Measurements from ENCODE around the gene SMIM36.

Gene SMIM36

DNA sequence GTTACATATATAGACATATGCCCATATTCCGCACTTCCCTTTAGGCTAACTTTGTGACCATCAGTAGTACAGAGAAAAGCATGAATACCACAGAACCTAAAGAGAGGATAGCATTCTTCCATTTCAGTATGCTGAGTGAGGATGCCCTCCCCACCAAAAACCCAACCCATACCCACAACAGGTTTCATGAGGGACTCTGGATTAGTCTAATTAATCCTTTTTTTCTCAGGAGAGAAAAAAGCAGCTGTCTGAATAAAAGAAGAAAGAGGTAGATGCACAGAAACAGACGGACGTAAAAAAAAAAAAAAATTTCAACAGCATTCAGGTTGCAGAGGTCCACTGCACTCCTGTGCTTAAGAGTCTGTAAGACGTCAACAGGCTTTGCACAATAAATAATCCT is 96.3 kb downstream of the SMIM36 start:
- no peak for DNase-seq (ENCODE audit: low read depth)
- TF ChIP-seq, protein P1, sequence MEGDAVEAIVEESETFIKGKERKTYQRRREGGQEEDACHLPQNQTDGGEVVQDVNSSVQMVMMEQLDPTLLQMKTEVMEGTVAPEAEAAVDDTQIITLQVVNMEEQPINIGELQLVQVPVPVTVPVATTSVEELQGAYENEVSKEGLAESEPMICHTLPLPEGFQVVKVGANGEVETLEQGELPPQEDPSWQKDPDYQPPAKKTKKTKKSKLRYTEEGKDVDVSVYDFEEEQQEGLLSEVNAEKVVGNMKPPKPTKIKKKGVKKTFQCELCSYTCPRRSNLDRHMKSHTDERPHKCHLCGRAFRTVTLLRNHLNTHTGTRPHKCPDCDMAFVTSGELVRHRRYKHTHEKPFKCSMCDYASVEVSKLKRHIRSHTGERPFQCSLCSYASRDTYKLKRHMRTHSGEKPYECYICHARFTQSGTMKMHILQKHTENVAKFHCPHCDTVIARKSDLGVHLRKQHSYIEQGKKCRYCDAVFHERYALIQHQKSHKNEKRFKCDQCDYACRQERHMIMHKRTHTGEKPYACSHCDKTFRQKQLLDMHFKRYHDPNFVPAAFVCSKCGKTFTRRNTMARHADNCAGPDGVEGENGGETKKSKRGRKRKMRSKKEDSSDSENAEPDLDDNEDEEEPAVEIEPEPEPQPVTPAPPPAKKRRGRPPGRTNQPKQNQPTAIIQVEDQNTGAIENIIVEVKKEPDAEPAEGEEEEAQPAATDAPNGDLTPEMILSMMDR (IDR thresholded peaks at IDR 0.05; ENCODE audit: control insufficient read depth, extremely low read depth, insufficient read depth) = no peak
- no peak overlapping the region for H3K4me3 ChIP-seq (ENCODE audit: low read depth, low read length)

DNA sequence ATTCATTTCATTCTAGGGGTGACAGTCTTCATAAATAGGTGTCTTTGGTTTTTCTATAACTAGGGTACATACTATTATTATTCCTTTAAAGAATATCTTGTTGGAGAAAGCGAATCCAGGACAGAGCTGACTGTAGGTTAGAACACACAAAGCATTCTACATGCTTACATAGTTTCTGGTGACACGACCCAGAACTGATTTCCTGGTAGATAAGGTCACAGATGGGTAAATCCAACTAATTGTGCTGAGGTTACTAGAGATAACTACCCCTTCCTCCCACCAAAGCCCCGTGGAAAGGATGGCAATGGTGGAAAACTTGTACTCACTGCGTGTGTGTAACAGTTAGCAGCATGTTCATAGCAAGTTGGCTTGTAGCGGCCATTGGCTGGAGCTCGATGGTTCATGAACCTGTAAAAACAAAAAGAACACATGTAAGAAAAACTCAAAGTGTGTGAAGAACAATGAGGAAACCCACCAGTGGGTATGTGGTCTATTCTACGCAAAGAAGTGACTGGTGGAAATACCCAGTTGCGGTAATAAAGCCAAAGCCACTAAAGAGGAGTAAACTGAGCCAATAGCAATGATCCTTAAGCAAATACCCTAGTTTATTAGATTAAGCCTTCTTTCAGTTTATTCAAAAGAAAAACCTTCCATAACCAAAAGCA is 97.3 kb downstream of the SMIM36 start:
- no peak overlapping the region for H3K4me3 ChIP-seq (ENCODE audit: low read depth, low read length)
- DNase-seq (ENCODE audit: low read depth) = no peak
- TF ChIP-seq, protein P1 (IDR thresholded peaks at IDR 0.05; ENCODE audit: control insufficient read depth, extremely low read depth, insufficient read depth) = no peak

DNA sequence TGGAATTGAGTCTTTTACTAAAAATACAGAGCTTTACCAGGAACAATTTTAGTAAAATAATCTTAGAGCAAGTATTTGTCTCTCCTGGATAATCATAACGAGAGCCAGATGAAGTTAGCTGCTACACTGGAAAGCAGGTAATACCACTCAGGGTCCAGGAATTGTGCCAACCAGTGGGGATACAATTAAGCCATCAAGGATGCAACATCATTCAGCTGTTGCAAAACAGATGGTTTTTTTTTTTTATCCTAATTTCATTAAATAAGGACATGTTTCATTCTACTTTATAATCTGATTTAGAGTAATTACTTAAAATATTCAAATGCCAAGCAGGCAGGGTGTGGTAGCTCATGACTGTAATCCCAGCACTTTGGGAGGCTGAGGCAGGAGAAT is 99.8 kb downstream of the SMIM36 start:
- no peak overlapping the region for H3K4me3 ChIP-seq (ENCODE audit: low read depth, low read length)
- no peak for DNase-seq (ENCODE audit: low read depth)
- TF ChIP-seq, protein P1 (IDR thresholded peaks at IDR 0.05; ENCODE audit: control insufficient read depth, extremely low read depth, insufficient read depth) = no peak

DNA sequence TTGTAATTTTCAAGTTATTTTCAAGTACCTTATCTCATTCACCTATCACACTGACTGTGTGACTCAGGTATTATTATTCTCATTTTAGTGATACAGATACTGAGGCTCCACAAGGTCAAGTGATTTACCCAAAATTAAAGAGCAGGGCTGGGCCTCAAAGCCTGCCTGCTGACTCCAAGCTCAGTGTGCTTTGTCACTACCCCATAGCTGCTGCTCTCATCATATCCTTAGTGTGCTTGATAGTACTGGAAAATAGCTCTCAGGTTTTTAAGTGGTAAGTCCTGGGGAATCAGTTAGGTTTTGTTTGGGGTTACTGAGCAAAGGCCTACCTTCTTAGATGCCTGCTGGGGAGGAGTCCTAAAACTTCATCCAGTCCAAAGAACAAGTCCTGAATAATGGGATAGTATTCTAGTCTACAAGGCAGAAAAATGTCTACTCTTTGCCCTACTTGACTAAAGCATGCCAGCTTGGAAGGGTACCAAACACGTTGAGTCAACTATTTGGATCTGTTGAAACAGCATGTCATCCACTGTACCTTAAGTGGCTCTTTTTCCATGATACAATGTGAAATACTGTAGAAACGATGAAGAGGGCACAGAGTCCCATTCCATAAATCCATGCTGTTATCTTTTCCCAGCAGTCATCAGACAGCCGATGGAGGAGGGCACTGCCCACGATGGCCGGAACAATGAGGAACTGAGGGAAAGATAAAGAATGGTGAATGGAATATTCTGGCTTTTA is 100.4 kb downstream of the SMIM36 start:
- TF ChIP-seq, protein P1 (IDR thresholded peaks at IDR 0.05; ENCODE audit: control insufficient read depth, extremely low read depth, insufficient read depth) = no peak

DNA sequence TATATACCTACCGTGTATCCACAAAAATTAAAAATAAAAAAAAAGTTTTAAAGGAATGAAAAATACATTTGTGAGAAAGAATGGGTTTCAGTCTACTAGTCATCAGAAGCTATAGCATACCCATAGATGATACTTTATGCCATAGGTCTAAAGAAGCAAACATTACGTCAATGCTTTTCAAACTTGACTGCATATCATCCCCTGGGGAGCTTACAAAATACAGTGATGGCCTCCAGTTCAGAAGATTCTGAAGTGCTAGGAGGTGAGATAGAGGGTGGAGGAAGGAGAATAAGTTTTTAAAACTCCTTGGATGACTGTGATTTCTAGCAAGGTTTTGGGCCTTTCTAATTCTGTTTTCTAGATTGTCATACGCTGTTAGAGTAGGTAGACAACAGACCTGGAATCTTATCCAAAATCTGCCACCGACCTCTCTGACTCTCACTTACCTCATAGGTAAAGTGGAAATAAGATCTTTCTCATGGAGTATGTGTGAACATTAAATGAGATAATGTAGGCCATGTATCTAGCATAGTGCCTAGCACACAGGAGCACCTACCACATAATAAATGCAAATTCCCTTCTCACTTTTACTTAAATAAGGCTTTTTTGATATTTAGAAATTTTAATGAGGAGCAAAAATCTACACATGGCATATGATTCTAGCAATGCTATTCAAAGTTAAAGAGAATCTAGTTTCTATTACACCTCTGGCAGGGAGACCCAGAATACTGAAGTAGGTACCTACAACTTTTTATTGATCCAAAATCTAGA is 102.0 kb downstream of the SMIM36 start:
- H3K4me3 ChIP-seq (ENCODE audit: low read depth, low read length) = no peak overlapping the region
- TF ChIP-seq, protein P1 (IDR thresholded peaks at IDR 0.05; ENCODE audit: control insufficient read depth, extremely low read depth, insufficient read depth) = no peak
- DNase-seq (ENCODE audit: low read depth) = no peak

More for the DNA sequence above, 100.4 kb downstream of the SMIM36 start:
- DNase-seq (ENCODE audit: low read depth) = no peak
- no peak overlapping the region for H3K4me3 ChIP-seq (ENCODE audit: low read depth, low read length)

DNA sequence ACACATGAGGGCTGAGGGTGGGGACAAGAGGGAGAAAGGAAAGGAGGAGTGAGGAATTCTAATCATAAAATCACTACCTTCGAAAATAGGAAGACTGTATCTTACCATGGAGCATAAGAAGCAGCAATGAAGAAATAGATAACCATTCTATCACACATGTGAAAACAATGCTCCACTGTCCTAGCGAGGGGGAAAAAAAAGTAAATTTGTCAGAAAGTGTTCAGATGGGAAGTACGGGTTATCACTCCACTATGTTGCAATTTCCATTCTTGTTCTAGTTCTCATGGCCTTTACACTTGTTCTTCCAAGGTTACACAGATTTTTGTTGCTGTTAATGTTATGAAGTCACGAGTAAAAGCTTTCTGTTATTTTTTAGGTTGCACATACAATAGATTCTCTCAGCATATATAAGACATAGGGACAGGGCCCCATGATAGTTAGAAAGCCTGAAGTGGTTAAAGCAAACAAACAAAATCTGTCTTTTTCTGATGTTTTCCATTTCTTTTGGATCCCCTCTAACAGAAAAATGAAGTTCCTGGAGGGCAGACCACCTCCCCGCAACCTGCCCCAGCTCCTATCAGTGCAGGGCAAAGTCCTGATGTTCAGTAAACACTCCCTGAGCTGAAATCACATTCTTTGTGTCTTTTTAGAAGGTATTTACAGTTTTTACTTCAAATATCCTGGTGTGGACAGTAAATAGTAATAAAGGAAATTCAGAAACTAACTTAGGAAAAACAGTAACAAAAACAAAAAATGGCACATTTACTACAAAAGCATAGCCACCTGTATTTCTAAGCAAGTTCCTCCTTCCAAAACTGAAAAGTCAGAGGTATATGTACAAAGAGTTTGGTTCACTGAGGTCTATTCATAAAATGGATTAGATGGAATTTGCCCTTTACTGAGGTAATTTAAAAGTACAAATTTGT is 103.3 kb downstream of the SMIM36 start:
- no peak for DNase-seq (ENCODE audit: low read depth)
- TF ChIP-seq, protein P1 (IDR thresholded peaks at IDR 0.05; ENCODE audit: control insufficient read depth, extremely low read depth, insufficient read depth) = no peak
- H3K4me3 ChIP-seq (ENCODE audit: low read depth, low read length) = no peak overlapping the region

Measured in LNCaP clone FGC (cell line).